Nephron (organoid): ENCODE measurements around the gene CIART.
"Not testable (repeated sequence)": the region's sequence is repeated elsewhere in the genome, so short reads cannot be mapped to it uniquely, and the experiment has no call there.

Experiments used
- H3K27ac Mint-ChIP-seq, 3 experiments: 2 replicates each; pipeline ENCODE4 v1.8.0; 2020; ENCODE audit warnings: mixed read lengths in 3 of 3, mild to moderate bottlenecking in 2 of 3, moderate library complexity in 1 of 3
- H3K27me3 Mint-ChIP-seq: 2 replicates; pipeline ENCODE4 v1.8.0; 2021; ENCODE audit warnings: low read depth, mild to moderate bottlenecking, moderate library complexity, mixed read lengths
- H3K36me3 Mint-ChIP-seq: 2 replicates; pipeline ENCODE4 v1.8.0; 2020; ENCODE audit warnings: low read depth, mixed read lengths
- H3K4me1 Mint-ChIP-seq: 2 replicates; pipeline ENCODE4 v1.8.0; 2020; ENCODE audit warnings: mixed read lengths
- H3K4me3 Mint-ChIP-seq, 3 experiments: 2 replicates each; pipeline ENCODE4 v1.8.0; 2020; ENCODE audit warnings: mild to moderate bottlenecking in 3 of 3, mixed read lengths in 3 of 3, moderate library complexity in 2 of 3
- H3K9me3 Mint-ChIP-seq: 2 replicates; pipeline ENCODE4 v1.8.0; 2020; ENCODE audit warnings: mixed read lengths
- TF ChIP-seq, protein P1 (sequence below), 3 experiments: fragments of 200-600 bp; sonication (generic); IDR thresholded peaks; one replicate each; pipeline ENCODE4 v1.5.0; 2021; ENCODE audit warnings: antibody characterized with exemption in 3 of 3; ENCODE audit not compliant: unreplicated experiment in 3 of 3

CIART gene

DNA sequence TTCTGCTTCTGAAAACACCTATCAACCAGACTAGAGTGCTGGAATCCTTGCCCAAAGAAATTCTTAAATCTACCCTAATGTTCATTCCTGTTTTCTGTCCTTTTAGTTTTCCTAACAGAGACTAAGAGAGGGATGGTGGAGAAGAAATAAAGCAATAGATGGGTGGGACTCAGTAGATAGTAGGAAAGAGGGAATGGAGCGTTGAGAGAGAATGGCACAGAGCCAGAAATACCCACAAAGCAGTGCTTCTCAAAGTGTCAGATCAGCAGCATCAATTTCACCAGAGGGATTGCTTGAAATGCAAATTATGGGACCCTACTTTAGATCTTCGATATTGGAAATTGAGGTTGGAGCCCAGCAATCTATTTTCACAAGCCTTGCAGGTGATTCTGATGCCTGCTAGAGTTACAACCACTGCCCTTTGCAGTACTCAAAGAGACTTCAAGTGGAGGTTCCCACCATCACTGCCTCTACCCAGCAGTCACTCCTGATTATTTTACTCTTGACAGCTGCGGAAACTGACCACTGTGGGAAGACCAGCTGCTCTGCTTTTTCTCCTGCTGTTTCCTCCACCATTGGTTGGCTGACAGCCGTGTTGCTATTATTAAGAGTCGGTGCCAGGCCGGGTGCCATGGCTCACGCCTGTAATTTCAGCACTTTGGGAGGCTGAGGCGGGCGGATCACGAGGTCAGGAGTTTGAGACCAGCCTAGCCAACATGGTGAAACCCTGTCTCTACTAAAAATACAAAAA lies 27.6 kb downstream of the CIART start:
- Mint-ChIP-seq H3K4me1 (peaks cover 14% of the 10 kb centered on the region), H3K9me3 (no peaks in the 10 kb centered on the region), H3K36me3 (peaks cover 33% of the 10 kb centered on the region), H3K27me3 (peaks cover 5% of the 10 kb centered on the region), H3K4me3 (no peak overlapping the region), H3K27ac (peak overlapping the region in 2 of 3 experiments; percentile 25 to 29)
- TF ChIP-seq, protein P1, sequence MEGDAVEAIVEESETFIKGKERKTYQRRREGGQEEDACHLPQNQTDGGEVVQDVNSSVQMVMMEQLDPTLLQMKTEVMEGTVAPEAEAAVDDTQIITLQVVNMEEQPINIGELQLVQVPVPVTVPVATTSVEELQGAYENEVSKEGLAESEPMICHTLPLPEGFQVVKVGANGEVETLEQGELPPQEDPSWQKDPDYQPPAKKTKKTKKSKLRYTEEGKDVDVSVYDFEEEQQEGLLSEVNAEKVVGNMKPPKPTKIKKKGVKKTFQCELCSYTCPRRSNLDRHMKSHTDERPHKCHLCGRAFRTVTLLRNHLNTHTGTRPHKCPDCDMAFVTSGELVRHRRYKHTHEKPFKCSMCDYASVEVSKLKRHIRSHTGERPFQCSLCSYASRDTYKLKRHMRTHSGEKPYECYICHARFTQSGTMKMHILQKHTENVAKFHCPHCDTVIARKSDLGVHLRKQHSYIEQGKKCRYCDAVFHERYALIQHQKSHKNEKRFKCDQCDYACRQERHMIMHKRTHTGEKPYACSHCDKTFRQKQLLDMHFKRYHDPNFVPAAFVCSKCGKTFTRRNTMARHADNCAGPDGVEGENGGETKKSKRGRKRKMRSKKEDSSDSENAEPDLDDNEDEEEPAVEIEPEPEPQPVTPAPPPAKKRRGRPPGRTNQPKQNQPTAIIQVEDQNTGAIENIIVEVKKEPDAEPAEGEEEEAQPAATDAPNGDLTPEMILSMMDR (IDR thresholded peaks at IDR 0.05; ENCODE audit: unreplicated experiment in 3 of 3): no peak

DNA sequence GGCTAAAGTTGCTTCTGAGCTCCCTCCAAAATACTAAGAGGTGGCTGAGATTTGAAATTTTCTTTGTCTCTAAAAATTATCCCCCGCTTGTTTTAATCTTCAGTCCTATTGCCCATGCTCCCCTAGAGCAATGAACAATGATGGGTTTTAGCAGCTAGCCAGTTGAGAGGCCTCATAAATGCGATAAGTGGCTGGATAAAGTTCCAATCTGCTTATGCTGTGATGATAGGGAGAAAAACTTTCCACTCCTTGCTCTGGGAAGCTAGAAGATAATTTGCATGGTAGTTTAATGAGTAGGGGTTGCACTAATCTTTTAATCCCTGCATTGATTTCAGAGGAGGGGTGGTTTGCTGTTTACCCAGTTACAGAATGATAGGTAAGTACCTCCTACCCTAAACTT lies 29.4 kb downstream of the CIART start:
- peaks cover 14% of the 10 kb centered on the region for H3K4me1 Mint-ChIP-seq
- H3K9me3 Mint-ChIP-seq: no peaks in the 10 kb centered on the region
- no peak overlapping the region for H3K4me3 Mint-ChIP-seq
- TF ChIP-seq, protein P1 (IDR thresholded peaks at IDR 0.05; ENCODE audit: unreplicated experiment in 3 of 3): no peak
- no peak overlapping the region for H3K27ac Mint-ChIP-seq
- H3K36me3 Mint-ChIP-seq: peaks cover 20% of the 10 kb centered on the region
- H3K27me3 Mint-ChIP-seq: peaks cover 5% of the 10 kb centered on the region

DNA sequence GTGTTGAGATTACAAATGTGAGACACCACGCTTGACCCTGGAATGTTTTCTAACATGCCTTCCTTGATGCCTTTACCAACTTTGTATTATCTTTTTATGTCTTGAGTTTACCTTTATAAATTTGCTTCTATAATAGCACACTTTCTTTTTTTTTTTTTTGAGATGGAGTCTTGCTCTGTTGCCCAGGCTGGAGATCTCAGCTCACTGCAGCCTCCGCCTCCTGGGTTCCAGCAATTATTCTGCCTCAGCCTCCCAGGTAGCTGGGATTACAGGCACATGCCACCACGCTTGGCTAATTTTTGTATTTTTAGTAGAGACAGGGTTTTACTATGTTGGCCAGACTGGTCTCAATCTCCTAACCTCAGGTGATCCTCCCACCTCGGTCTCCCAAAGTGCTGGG lies 32.3 kb downstream of the CIART start:
- not testable (repeated sequence) for H3K9me3 Mint-ChIP-seq, H3K4me3 Mint-ChIP-seq, H3K27ac Mint-ChIP-seq, H3K36me3 Mint-ChIP-seq, H3K27me3 Mint-ChIP-seq
- H3K4me1 Mint-ChIP-seq: peaks cover 11% of the 10 kb centered on the region

DNA sequence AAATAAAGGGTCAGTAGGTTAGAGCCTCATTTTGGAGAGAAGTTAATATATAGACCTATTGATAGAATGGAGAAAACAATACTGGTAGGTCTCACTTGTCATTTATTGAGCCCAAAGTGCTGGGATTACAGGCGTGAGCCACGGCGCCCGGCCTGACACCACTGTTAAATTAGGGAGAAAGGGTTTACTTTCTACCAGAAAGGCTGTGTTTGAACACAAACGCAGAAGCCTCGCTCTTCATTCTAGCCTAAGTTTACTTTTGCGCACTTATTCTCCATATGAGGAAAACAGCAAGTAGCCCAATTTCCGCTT lies 38.3 kb downstream of the CIART start:
- Mint-ChIP-seq H3K27me3 (no peaks in the 10 kb centered on the region), H3K4me3 (peak overlapping the region; percentile 97 to 99 (median 98)), H3K4me1 (peaks cover 11% of the 10 kb centered on the region), H3K36me3 (peaks cover 11% of the 10 kb centered on the region), H3K27ac (peak overlapping the region; percentile 88 to 96 (median 96)), H3K9me3 (no peaks in the 10 kb centered on the region)
- TF ChIP-seq, protein P1 (IDR thresholded peaks at IDR 0.05; ENCODE audit: unreplicated experiment in 3 of 3): no peak

DNA sequence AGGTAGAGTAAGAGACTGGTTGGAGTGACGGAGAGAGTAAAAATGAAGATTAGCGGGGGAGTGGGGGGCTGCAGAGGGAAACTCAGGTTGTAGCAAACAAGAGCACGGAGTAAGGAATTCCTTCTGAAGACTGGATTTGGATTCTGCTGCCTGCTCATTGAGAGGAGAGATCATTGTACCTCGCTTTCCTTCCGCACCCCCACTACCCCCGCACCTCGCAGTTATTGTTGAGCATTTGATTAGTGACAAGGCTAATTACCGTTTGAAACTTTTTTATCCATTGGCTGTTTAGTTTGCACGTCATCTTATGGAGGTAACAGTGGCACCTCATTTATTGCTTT lies 39.4 kb downstream of the CIART start:
- peaks cover 22% of the 10 kb centered on the region for H3K36me3 Mint-ChIP-seq
- H3K4me1 Mint-ChIP-seq: peaks cover 11% of the 10 kb centered on the region
- no peaks in the 10 kb centered on the region for H3K9me3 Mint-ChIP-seq
- H3K4me3 Mint-ChIP-seq: peak overlapping the region; percentile 97 to 99 (median 98)
- TF ChIP-seq, protein P1 (IDR thresholded peaks at IDR 0.05; ENCODE audit: unreplicated experiment in 3 of 3): no peak
- H3K27ac Mint-ChIP-seq: peak overlapping the region; percentile 88 to 96 (median 96)
- no peaks in the 10 kb centered on the region for H3K27me3 Mint-ChIP-seq

DNA sequence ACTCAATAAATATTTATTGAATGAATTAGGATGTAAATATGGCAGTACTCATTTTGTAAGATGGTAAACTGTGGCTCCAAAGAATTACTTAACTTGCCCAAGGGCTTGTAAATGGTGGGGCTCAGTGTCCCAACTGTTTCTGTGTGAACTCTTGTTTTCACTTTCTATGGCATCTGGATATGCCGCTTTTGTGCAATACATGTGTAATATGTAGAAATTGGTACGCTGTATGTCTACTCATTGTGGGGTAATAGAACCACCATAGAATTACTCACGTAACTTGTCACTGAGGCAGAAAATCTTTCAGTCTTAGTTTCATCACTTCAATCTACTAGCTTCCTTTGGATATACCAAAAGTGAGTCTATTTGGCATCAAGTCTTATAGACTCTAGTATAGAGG lies 40.0 kb downstream of the CIART start:
- peak overlapping the region; percentile 97 to 99 (median 98) for H3K4me3 Mint-ChIP-seq
- H3K27me3 Mint-ChIP-seq: no peaks in the 10 kb centered on the region
- no peaks in the 10 kb centered on the region for H3K9me3 Mint-ChIP-seq
- TF ChIP-seq, protein P1 (IDR thresholded peaks at IDR 0.05; ENCODE audit: unreplicated experiment in 3 of 3): no peak
- peaks cover 11% of the 10 kb centered on the region for H3K4me1 Mint-ChIP-seq
- peaks cover 27% of the 10 kb centered on the region for H3K36me3 Mint-ChIP-seq
- peak overlapping the region; percentile 88 to 96 (median 96) for H3K27ac Mint-ChIP-seq
